CD4-positive, alpha-beta T cell treated with Interleukin-12 subunit alpha and Interleukin-12 subunit beta, for 1 hour (primary cell): ENCODE results near the gene ZC3HAV1.
"Not testable (repeated sequence)": the region's sequence is repeated elsewhere in the genome, so short reads cannot be mapped to it uniquely, and the experiment has no call there.

Experiments used
- DNase-seq: peaks from one replicate; pipeline ENCODE4 v3.0.0-alpha.2; 2020

Gene ZC3HAV1

DNA sequence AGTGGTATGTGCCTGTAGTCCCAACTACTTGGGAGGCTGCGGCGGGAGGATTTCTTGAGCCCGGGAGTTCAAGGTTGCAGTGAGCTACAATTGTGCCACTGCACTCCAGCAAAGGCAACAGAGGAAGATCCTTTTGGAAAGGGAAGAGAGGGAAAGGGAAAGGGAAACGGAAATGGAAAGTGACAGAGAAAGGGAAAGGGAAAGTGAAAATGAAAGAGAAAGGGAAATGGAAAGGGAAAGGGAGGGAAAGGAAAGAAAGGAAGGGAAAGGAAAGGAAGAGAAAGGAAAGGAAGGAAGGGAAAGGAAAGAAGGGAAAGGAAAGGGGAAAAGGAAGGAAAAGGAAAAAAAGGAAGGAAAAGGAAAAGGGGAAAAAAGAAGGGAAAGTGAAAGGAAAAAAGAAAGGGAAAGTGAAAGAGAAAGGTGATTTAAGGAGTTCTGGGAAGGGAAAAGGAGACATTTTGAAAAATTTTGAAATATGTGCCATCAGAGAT lies 2.3 kb upstream of the ZC3HAV1 start:
- peak; percentile 38 for DNase-seq

DNA sequence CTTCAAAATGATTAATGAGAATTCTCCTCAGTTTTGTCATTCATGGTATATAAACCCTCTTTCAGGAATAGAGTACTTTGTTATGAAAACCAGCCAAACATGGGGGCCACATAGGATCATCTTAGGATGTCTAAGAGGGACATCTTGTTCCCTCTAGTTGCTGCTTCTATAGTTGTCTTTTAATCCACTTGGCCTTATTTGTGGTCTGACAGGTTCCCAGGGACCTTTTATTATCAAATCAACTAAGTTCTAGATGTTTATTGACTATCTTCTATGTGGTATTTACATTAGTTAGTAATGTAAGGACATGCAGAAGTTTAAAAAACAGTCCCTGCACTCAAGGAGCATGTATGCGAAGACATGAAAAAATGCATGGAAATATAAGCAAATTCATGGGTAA lies 1.6 kb upstream of the ZC3HAV1 start:
- no peak for DNase-seq

DNA sequence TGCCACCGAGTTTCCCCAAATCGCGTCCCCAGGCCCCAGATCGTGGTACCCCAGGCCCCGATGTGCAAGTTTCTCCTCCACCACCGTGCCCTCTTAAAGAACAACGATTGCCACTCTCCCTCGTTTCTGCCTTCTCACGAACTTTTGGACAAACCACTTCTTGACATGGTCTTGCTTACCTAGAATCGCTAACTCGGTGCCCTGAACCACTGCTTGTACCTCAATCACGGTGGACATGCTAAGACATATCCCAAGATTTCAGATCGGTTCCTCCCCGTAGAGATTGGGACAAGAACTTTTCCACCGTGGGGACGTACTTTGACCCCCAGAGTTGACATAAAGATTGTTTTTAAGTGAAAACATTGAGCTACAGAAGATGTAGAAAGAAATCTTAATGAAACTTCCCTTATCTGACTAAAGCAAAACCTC lies 477 bp upstream of the ZC3HAV1 start:
- no peak for DNase-seq

DNA sequence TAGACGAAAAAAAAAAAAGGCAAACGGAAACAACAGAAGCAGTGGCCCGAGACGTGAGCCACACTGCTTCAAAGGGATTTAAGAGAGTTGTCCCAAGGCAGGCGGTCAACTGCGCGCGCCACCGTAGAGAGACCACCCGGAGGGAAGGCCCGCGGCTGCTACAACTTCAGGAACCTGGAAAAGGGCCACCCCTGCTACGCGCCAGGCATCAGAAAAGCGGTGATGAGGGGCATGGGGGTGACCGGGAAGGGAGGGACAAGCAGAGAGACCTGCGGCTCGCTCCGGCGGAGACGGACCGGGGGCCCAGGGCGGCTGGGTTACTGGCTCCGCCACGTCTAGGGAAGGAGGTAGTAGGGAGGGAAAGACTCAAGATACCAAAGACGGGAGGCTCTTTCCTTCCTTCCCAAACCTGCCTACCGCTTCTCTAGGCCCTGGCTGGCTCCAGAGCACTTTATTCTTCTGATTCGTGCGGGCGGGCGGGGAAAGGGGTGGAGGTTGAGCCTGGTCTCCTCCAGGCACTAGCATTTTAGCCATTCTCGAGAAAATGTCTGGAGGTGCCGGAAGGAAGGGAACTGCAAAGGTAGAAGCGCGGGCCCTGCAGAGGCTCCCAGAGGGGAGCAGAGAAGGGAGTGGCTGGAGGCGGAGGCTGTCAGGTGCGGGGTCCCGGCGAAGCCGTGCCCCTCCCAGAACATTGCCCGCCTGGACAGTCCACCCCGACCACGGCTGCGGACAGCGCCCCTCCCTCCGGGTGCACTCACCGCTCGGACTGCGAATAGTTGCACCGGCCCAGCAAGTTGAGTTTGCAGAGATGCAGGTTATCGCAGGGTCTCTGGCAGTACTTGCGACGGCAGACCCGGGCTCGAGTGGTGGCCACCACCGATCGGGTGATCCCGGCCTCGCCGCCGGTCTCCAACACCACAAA lies 993 bp downstream of the ZC3HAV1 start:
- DNase-seq = peak; percentile 20

DNA sequence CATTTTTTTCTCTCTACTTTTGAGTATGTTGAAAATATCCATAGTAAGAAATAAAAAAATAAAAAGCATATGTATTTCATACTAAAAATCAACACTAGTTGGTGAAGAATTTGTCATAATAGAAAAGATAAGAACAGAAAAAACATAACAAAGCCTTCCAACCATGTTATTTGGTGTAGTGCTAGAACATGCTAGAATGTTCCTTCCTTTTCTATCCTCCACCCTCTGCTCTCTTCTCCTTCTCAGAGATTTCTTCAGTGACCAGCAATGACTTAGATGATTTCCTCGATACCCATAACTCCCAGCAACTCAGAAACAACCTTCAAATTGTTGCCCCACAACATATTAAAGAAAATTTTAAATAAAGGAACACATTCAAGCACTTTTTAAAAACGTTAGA lies 2.6 kb downstream of the ZC3HAV1 start:
- DNase-seq = peak; percentile 62

DNA sequence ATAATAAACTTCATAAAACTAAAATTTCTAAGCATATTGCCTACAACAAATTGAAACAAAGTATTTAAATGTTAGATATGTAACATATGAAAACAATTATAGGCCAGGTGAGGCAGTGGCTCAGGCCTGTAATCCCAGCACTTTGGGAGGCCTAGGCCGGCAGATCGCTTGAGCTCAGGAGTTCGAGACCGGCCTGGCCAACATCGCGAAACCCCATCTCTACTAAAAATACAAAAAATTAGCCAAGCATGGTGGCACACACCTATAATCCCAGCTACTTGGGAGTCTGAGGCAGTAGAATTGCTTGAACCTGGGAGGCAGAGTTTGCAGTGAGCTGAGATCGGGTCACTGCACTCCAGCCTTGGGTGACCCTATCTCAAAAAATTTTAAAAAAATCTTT lies 3.3 kb downstream of the ZC3HAV1 start:
- peak; percentile 29 for DNase-seq

DNA sequence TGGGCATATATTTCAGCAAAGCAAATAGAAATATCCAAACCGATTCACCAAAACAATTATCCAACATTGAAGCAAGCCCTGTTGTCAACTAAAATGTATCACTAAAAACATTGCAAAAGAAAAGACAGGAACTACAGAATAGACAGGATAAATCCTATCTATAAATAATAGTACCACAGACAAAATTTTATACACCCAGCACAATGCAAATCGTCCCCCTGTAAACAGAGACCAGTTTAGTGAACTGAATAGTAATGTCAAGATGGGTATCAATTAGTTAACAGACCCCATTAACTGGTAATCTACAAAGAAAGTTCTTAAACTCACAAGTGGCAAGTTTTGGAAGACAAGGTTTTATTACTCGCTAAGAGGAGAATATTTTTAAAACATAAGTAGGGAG lies 4.0 kb downstream of the ZC3HAV1 start:
- DNase-seq = peak; percentile 7

DNA sequence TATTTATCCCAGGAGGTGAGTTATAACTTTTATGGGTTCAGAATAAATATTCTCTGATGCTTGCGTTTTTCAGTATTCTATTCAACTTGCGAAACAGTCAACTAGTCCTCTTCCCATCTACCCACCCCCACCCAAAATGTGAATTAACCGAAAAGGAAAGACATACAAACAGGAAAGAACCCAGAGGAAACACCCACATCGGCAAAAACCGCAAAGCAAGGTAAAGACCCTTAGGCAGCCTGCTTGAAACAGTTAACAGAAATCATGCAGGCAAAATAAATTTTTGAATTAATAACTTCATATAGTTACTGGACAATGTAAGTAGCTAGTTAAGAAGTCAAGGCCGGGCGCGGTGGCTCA lies 5.4 kb downstream of the ZC3HAV1 start:
- peak; percentile 55 for DNase-seq

DNA sequence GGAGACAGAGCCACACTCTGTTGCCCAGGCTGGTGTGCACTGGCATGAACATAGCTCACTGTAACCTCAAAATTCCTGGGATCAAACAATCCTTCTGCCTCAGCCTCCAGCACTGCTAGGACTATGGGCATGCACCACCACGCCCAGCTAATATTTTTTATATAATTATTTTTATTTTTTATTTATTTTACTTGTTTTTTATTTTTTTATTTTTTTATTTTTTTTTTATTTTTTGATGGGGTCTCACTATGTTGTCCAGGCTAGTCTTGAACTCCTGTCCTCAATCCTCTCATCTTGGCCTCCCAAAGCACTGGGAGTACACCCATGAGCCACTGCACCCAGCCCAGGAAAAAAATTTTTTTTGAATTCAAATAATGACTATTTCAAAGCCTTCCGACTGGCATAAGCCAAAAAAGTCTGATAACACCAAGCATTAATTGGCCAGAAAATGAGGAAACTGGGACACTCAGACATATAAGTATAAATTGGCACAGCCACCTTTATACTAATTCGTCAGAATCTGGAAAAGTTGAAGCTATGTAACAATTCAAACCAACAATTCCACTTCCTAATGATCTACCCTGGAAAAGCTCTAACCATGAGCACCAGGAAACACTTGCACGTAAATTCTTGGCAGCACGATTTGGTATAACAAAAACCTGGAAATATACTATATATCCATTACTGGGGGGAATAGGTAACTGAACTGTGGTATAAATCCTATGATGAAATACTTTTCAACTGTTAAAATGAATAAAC lies 6.3 kb downstream of the ZC3HAV1 start:
- DNase-seq = peak; percentile 10

DNA sequence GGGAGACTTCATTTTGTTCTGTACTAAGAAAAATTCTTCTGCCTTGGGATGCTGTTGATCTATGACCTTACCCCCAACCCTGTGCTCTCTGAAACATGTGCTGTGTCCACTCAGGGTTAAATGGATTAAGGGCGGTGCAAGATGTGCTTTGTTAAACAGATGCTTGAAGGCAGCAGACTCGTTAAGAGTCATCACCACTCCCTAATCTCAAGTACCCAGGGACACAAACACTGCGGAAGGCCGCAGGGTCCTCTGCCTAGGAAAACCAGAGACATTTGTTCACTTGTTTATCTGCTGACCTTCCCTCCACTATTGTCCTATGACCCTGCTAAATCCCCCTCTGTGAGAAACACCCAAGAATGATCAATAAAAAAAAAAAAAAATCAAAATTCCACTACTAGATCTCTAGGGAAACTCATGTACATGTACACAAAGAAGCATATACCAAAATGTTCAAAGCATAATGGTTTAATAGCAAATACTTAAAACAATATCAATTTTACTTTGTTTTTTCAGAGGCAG lies 7.8 kb downstream of the ZC3HAV1 start:
- not testable (repeated sequence) for DNase-seq

DNA sequence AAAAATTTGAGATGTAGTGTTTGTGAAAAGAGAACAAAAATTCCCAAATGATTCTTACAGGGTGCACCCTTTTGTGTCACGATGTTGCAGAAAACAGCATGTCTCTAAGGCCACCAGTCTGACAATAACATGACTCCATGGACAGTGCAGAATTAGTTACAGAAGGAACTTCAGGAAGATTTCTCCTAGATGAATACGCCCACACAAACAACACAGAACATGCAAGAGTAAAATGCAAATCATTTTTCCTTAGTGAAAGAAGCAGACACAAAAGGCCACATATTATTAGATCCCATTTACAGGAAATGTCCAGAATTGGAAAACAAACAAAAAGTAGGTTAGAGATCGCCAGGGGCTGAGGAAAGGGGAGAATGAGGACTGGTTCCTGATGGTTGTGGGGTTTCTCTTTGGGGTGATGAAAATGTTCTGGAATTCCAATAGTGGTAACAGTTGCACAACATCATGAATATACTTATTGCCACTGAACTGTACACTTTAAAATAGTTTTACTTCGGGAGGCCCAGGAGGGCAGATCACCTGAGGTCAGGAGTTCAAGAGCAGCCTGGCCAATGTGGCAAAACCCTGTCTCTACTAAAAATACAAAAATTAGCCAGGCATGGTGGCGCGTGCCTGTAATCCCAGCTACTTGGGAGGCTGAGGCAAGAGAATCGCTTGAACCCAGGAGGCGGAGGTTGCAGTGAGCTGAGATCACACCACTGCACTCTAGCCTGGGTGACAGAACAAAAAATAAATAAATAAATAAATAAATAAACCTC lies 10.2 kb downstream of the ZC3HAV1 start:
- no peak for DNase-seq

DNA sequence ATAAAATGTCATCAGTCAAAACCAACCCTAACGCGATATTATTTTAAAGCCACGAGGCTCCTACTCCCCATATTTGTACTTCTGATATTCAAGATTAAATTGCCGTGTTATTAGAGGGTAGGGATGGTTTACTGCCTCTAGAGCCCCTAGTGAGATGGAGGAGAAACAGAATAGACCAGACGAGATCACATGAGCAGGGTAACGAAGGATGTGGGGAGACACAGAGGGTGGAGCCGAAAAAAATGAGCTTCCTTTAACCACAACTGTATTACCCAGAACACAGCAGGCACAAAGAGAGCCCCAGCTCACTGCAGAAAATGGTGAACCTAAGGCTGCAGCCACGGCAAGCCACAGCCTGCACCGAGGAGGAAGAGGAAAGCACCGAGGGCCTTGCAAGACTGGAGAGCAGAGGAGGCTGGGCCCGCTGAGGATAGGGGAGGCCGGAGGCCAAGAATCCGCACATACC lies 14.3 kb downstream of the ZC3HAV1 start:
- peak; percentile 91 for DNase-seq

DNA sequence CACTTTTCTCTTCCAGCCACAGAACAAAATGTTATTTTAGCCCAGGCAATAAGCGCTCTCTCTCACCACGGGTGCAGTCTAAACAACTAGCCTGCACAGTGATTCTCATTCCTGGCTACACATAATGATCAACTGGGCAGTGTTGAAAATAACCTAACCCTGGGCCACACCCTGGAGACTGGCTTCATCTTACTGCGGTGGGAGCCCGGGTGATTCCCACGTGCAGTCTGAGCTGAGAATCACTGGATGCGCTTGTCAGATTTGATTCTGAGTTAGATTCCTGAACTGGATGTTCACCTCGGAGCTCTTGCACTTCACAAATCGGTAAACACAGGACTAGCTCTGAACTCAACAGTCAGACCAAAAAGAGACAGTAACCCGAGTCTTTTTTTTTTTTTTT lies 14.9 kb downstream of the ZC3HAV1 start:
- peak; percentile 43 for DNase-seq

DNA sequence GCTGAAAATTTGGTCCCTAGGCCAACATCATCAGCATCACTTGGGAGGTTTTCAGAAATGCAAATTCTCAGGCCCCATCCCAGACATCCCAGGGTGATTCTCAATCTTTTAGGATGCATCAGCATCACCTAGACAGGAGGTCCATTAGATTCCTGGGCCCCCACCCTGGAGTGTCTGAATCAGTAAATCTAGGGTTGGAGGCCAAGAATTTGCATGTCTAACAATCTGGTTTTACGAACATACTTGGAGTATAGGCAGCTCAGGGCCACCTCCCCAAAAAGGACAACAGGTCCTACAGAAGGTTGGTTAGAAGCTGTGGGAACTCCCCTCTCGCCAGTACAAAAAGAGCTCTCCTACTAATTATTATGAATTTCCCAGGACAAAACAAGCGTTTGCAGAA lies 15.5 kb downstream of the ZC3HAV1 start:
- no peak for DNase-seq

DNA sequence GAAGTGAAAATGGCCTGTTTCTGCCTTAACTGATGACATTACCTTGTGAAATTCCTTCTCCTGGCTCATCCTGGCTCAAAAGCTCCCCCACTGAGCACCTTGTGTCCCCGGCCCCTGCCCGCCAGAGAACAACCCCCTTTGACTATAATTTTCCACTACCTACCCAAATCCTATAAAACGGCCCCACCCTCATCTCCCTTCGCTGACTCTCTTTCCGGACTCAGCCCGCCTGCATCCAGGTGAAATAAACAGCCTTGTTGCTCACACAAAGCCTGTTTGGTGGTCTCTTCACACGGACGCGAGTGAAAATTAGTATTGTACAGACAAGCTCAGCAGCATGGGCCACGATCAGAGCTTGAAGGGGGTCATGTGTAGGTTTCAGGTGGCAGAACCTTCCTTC lies 16.0 kb downstream of the ZC3HAV1 start:
- DNase-seq = not testable (repeated sequence)

DNA sequence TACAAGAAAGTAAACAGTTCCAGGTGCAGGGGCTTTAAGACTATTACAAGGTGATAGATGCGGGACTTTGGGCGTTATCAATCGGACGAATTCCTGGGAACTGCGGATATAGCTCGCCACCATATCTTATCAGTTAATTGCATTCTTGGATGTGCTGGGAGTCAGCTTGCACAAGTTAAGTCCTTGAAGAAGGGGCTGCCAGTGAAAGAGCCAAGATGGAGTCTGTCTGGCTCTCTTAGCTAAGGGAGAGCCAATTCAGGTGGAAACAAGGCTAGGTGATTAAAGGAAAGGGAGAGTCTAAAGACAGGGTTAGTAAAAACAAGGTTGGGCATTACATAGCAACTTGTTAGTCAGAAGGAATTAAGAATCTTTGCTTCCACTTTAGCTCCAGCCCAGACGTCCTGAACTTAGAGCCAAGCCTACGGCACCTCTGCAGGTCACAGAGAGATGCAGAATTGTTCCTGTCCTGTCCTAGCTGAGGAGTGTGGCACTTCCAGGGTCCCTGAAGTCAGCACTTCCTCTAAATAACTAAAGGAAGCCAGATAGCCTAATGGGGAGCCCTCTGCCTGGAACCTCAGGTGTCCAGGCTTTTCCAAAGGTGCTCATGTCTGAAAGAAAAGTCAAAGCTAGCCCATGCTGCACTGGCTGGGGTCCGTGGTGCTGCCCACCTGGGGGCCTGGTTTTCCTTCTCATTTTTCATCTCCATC lies 17.3 kb downstream of the ZC3HAV1 start:
- no peak for DNase-seq

DNA sequence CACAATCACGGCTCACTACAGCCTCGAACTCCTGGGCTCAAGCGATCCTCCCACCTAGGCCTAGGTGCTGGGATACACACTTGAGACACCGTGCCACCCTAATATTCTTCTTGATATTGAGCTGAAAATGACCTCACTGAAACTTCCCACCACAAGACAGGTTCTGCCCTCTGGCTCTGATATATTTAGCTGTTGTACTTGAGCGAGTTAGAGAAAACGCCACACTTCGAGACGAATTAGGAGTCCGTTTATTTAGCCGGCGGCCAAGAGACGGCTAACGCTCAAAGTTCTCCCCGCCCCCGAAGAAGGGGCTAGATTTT lies 17.9 kb downstream of the ZC3HAV1 start:
- DNase-seq = no peak

DNA sequence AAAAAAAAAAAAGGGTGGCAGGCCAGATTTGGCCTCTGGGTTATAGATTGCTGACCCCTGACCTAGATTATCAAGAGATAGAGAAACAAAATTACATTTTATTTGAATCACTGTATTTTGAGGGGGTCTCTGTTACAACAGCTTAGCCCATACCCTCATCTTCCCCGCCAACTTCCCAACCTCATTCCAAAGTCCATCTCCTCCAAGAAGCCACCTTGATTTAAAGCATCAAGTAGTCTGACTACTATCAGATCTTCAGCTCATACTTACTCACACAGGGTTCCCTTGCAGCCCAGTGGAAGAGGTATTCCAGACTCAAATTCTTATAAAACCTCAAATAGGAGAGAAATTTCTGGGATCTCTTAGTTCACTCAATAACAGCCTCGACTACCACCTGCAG lies 20.4 kb downstream of the ZC3HAV1 start:
- DNase-seq = no peak

DNA sequence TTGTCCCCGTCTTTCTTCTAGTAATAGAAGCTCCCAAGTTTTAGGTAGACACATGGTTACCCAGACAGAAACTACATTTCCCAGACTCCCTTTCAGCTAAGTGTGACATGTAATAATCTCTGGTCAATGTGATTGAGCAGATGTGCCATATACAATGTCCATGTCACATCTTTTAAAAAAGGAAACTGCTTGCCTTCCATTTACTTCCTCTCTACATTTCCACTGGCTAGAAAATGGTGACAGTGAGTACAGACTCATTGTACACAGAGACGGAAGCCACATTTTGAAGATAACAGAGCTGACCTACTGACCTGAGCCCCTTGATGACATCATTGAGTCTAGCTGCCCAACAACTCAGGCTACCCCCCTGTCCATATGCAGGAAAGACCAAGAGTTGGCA lies 21.3 kb downstream of the ZC3HAV1 start:
- no peak for DNase-seq

DNA sequence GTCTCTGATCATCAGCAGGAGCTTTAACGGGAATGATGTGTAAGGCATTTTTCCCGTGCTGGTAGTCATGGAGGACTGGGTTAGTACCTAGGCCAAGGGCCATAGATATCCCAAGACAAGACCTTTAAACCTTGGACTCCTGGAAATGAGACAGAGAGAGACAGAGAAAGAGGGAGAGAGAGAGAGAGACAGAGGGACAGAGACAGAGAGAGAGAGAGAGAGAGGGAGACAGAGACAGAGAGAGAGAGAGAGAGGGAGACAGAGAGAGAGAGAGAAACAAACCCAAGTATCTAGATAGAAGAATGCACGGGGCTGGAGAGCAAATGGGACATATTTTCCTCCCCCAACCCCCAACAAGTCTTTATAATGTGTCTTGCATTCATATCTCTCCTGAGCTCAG lies 22.3 kb downstream of the ZC3HAV1 start:
- no peak for DNase-seq

DNA sequence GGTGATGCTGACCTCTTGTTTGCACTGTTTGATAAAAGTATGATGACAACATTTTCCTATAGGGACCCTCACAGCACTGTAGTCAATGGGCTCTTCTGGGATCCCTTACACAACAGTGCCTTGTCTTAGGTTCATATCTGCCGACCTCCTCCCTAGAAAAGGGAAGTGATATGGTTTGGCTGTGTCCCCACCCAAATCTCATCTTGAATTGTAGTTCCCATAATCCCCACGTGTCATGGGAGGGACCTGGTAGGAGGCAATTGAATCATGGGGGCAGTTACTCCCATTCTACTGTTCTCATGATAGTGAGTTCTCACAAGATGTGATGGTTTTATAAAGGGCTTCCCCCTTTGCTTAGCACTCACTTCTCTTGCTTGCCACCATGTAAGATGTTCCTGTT lies 23.1 kb downstream of the ZC3HAV1 start:
- no peak for DNase-seq

DNA sequence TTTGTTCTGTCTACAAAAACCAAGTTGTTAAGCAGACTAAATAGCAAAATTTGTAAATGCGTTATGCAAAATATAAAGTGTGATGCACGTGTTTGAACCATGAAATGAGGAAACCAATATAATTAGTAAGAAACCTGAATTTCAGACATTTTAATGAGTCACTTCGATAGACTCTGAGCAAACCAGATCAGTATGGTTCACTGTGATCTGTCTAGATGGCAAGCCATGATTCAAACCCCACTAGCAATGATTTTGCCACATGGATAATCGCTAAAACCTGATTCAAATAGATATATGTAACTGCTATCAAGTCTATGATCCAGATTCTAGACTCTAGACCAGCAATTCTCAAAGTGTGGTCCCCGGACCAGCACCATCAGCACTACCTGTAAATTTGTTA lies 24.8 kb downstream of the ZC3HAV1 start:
- DNase-seq = no peak
